ENCODE results near the gene MED28. TPM values are rescaled to one million over a fixed set of nuclear protein-coding genes. Genes with fewer than 3 reads are reported as not detected.
A peak's percentile ranks its signal among the peaks of the same experiment; 100 is the strongest.

Gene MED28
- total and polyA plus RNA-seq, 2 donors (not counting 1 experiment from before 2014, with no cell fraction given), result 11.8 to 81.5 TPM

DNA sequence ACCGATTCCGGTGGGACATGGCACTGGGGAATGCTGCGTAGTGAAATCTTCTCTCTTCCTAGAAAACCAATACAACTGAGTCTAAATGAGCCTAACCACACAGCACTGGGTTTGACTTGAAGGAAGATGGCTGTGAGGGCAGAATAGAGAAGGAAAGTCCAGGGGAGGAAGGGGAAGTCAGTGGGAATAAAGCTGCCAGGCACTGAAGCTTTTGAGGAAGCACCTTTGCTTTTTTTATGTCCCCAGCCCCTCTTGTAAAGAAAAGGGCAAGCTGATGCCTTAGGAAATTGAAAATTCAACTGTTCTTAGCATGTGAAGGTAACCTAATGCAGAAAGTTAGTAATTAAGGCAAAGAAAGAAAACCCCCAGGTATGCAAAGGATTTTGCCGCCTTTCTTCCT is 20.6 kb downstream of the MED28 start:
- Histone ChIP-seq H3K9ac (ENCODE audit: low read length) (no peak overlapping the region), H3K4me3 (ENCODE audit: control extremely low read depth in 1 of 5, extremely low read depth in 1 of 5, insufficient read depth in 1 of 5, low read depth in 2 of 5, low read length in 4 of 5) (no peak overlapping the region), H3K27ac (ENCODE audit: low read length in 2 of 2) (no peak overlapping the region), H3K4me2 (replicated peaks; ENCODE audit: low read depth, low read length, poor library complexity, severe bottlenecking) (no peak overlapping the region), H3K9me3 (ENCODE audit: control extremely low read depth in 1 of 3, control insufficient read depth in 2 of 3, insufficient read depth in 1 of 3, low read length in 2 of 3) (no peaks in the 10 kb centered on the region), H3K4me1 (ENCODE audit: control insufficient read depth in 2 of 2, insufficient read depth in 2 of 2, low read length in 2 of 2) (peaks cover 0 to 3% of the 10 kb centered on the region in 2 donors), H3K27me3 (replicated peaks in 1 of 4; ENCODE audit: control extremely low read depth in 1 of 4, control insufficient read depth in 3 of 4, insufficient read depth in 4 of 4, low read length in 3 of 4) (no peaks in the 10 kb centered on the region), H3K36me3 (replicated peaks in 1 of 2; ENCODE audit: control extremely low read depth in 1 of 2, control insufficient read depth in 1 of 2, extremely low read depth in 1 of 2, insufficient read depth in 2 of 2, low read length in 1 of 2) (peaks cover 8 to 41% of the 10 kb centered on the region in 2 experiments), H2AFZ (ENCODE audit: insufficient read depth, low read depth, low read length, poor library complexity, severe bottlenecking) (no peak overlapping the region), H3K79me2 (ENCODE audit: control insufficient read depth, insufficient read depth, low read length) (no peaks in the 10 kb centered on the region), H4K20me1 (ENCODE audit: control insufficient read depth, insufficient read depth, low read length, poor library complexity, severe bottlenecking) (peaks cover 25% of the 10 kb centered on the region)
- Mint-ChIP-seq H3K27me3 (no peaks in the 10 kb centered on the region), H3K27ac (no peak overlapping the region), H3K9me3 (ENCODE audit: insufficient read depth) (no peaks in the 10 kb centered on the region), H3K4me3 (no peak overlapping the region), H3K4me1 (peaks cover 3% of the 10 kb centered on the region)
- intact Hi-C loops (cut with micrococcal nuclease), result no loop called here
- no peak for ATAC-seq (ENCODE audit: low read depth)
- POLR2A ChIA-PET, result no interaction called here
- CTCF ChIA-PET, result interaction anchor here (0.9 to 7.6 kb wide), 2 partner anchors 56 to 87 kb away, joined by 3 to 132 read pairs; no protein-coding TSS in a partner anchor
- no peak for DNase-seq
- no CpG with 5 or more reads among the region's 4 CpGs for WGBS (ENCODE audit: insufficient coverage)
- TF ChIP-seq, protein P1, sequence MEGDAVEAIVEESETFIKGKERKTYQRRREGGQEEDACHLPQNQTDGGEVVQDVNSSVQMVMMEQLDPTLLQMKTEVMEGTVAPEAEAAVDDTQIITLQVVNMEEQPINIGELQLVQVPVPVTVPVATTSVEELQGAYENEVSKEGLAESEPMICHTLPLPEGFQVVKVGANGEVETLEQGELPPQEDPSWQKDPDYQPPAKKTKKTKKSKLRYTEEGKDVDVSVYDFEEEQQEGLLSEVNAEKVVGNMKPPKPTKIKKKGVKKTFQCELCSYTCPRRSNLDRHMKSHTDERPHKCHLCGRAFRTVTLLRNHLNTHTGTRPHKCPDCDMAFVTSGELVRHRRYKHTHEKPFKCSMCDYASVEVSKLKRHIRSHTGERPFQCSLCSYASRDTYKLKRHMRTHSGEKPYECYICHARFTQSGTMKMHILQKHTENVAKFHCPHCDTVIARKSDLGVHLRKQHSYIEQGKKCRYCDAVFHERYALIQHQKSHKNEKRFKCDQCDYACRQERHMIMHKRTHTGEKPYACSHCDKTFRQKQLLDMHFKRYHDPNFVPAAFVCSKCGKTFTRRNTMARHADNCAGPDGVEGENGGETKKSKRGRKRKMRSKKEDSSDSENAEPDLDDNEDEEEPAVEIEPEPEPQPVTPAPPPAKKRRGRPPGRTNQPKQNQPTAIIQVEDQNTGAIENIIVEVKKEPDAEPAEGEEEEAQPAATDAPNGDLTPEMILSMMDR (IDR thresholded peaks at IDR 0.05), result no peak
- no peak for TF ChIP-seq EZH2 (IDR thresholded peaks at IDR 0.05; ENCODE audit: borderline replicate concordance, insufficient read depth, low read depth, low read length, poor library complexity, severe bottlenecking)

DNA sequence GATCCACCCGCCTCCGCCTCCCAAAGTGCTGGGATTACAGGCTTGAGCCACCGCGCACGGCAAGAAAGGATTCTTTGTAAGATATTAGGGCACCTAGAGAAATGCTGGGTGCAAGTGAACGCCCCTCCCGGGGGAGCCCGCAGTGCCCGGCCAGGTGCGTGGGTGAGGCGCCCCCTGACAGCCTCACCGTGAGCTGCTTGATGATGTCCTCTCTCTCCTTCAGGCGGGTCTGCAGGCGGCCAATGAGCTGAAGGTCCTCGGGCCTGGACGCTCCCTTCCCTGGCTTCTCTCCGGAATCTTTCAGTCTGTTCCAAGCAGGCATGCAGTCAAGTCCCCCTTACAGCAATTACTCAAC is 21.9 kb downstream of the MED28 start:
- intact Hi-C loops (cut with micrococcal nuclease), result loop anchor here (1.0 to 2.0 kb wide), 2 partner anchors 22 to 956 kb away; partner anchors contain the start of gene MED28
- CTCF ChIA-PET, result interaction anchor here (0.5 to 7.6 kb wide), 12 partner anchors 9 to 959 kb away, joined by 3 to 132 read pairs (median 3); no protein-coding TSS in a partner anchor
- H2AFZ ChIP-seq (ENCODE audit: insufficient read depth, low read depth, low read length, poor library complexity, severe bottlenecking), result no peak overlapping the region
- no peaks in the 10 kb centered on the region for H3K9me3 ChIP-seq (ENCODE audit: control extremely low read depth in 1 of 3, control insufficient read depth in 2 of 3, insufficient read depth in 1 of 3, low read length in 2 of 3)
- H3K4me1 Mint-ChIP-seq, result peaks cover 3% of the 10 kb centered on the region
- peaks cover 18% of the 10 kb centered on the region for H4K20me1 ChIP-seq (ENCODE audit: control insufficient read depth, insufficient read depth, low read length, poor library complexity, severe bottlenecking)
- H3K9ac ChIP-seq (ENCODE audit: low read length), result no peak overlapping the region
- no peak overlapping the region for H3K27ac ChIP-seq (ENCODE audit: low read length in 2 of 2)
- no peak overlapping the region for H3K4me2 ChIP-seq (replicated peaks; ENCODE audit: low read depth, low read length, poor library complexity, severe bottlenecking)
- WGBS (ENCODE audit: insufficient coverage), result 94% methylated on average over 16 of the region's 17 CpGs
- H3K4me1 ChIP-seq (ENCODE audit: control insufficient read depth in 2 of 2, insufficient read depth in 2 of 2, low read length in 2 of 2), result peaks cover 0 to 3% of the 10 kb centered on the region in 2 donors
- no peak overlapping the region for H3K27ac Mint-ChIP-seq
- H3K36me3 ChIP-seq (replicated peaks in 1 of 2; ENCODE audit: control extremely low read depth in 1 of 2, control insufficient read depth in 1 of 2, extremely low read depth in 1 of 2, insufficient read depth in 2 of 2, low read length in 1 of 2), result peaks cover 6 to 30% of the 10 kb centered on the region in 2 experiments
- ATAC-seq (ENCODE audit: low read depth) (peak; percentile 13), DNase-seq (no peak)
- H3K79me2 ChIP-seq (ENCODE audit: control insufficient read depth, insufficient read depth, low read length), result no peaks in the 10 kb centered on the region
- H3K4me3 ChIP-seq (ENCODE audit: control extremely low read depth in 1 of 5, extremely low read depth in 1 of 5, insufficient read depth in 1 of 5, low read depth in 2 of 5, low read length in 4 of 5), result no peak overlapping the region
- POLR2A ChIA-PET, result no interaction called here
- H3K27me3 ChIP-seq (replicated peaks in 1 of 4; ENCODE audit: control extremely low read depth in 1 of 4, control insufficient read depth in 3 of 4, insufficient read depth in 4 of 4, low read length in 3 of 4), result no peaks in the 10 kb centered on the region
- H3K27me3 Mint-ChIP-seq, result no peaks in the 10 kb centered on the region
- no peak for TF ChIP-seq EZH2 (IDR thresholded peaks at IDR 0.05; ENCODE audit: borderline replicate concordance, insufficient read depth, low read depth, low read length, poor library complexity, severe bottlenecking)
- TF ChIP-seq, protein P1 (IDR thresholded peaks at IDR 0.05), result no peak
- no peaks in the 10 kb centered on the region for H3K9me3 Mint-ChIP-seq (ENCODE audit: insufficient read depth)
- H3K4me3 Mint-ChIP-seq, result no peak overlapping the region

Data from B cell (primary cell).